Measurements from ENCODE around the gene COL4A1.

- TF ChIP-seq, protein P1, sequence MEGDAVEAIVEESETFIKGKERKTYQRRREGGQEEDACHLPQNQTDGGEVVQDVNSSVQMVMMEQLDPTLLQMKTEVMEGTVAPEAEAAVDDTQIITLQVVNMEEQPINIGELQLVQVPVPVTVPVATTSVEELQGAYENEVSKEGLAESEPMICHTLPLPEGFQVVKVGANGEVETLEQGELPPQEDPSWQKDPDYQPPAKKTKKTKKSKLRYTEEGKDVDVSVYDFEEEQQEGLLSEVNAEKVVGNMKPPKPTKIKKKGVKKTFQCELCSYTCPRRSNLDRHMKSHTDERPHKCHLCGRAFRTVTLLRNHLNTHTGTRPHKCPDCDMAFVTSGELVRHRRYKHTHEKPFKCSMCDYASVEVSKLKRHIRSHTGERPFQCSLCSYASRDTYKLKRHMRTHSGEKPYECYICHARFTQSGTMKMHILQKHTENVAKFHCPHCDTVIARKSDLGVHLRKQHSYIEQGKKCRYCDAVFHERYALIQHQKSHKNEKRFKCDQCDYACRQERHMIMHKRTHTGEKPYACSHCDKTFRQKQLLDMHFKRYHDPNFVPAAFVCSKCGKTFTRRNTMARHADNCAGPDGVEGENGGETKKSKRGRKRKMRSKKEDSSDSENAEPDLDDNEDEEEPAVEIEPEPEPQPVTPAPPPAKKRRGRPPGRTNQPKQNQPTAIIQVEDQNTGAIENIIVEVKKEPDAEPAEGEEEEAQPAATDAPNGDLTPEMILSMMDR (IDR thresholded peaks at IDR 0.05) = no peak
- TF ChIP-seq POLR2A (IDR thresholded peaks at IDR 0.05) = no peak
These were observed 10.1 kb upstream of the COL4A1 start for GRCh38 chr13:110317093-110317492.
